ENCODE results near the gene ABHD1.
"Not testable (repeated sequence)": the region's sequence is repeated elsewhere in the genome, so short reads cannot be mapped to it uniquely, and the experiment has no call there.

- TF ChIP-seq CTCF, POLR2A (IDR thresholded peaks at IDR 0.05): not testable (repeated sequence)
Measured at GRCh38 chr2:27111392-27112078, 12.1 kb upstream of the ABHD1 start.

Data from breast epithelium (tissue), 3 donors.